Mesenchymal stem cell (in vitro differentiated cells and primary cell): ENCODE results near the gene AUTS2.

Experiments
- DNase-seq: peaks from one replicate; pipeline ENCODE4 v3.0.0-alpha.2; 2013
- H2AFZ ChIP-seq: one replicate; pipeline ENCODE4 v1.6.1; 2013; ENCODE audit warnings: low read depth, mild to moderate bottlenecking, control low read depth, inconsistent platforms, low read length, moderate library complexity
- H2AK5ac ChIP-seq: 2 replicates; pipeline ENCODE4 v1.6.1; 2013; ENCODE audit warnings: low read length, moderate library complexity, mild to moderate bottlenecking, inconsistent platforms; ENCODE audit not compliant: severe bottlenecking
- H2BK120ac ChIP-seq: one replicate; pipeline ENCODE4 v1.6.1; 2013; ENCODE audit warnings: low read depth, mild to moderate bottlenecking, inconsistent platforms, low read length, moderate library complexity
- H2BK12ac ChIP-seq, 2 experiments: one replicate each; pipeline ENCODE4 v1.6.1; 2013; ENCODE audit warnings: inconsistent platforms in 2 of 2, low read length in 2 of 2, mild to moderate bottlenecking in 2 of 2, moderate library complexity in 2 of 2, control low read depth in 1 of 2
- H2BK15ac ChIP-seq: one replicate; pipeline ENCODE4 v1.6.1; 2013; ENCODE audit warnings: mild to moderate bottlenecking, low read depth, inconsistent platforms; ENCODE audit not compliant: poor library complexity, severe bottlenecking
- H2BK5ac ChIP-seq: 2 replicates; pipeline ENCODE4 v1.6.1; 2013; ENCODE audit warnings: low read depth, mild to moderate bottlenecking, low read length, control low read depth, inconsistent platforms; ENCODE audit not compliant: poor library complexity, severe bottlenecking
- H3K14ac ChIP-seq, 2 experiments: one replicate each; pipeline ENCODE4 v1.6.1; 2013; ENCODE audit warnings: inconsistent platforms in 2 of 2, low read length in 2 of 2, control low read depth in 1 of 2, mild to moderate bottlenecking in 1 of 2, moderate library complexity in 1 of 2
- H3K18ac ChIP-seq, 2 experiments: one replicate each; pipeline ENCODE4 v1.6.1; 2013; ENCODE audit warnings: inconsistent platforms in 2 of 2, low read length in 2 of 2, control low read depth in 1 of 2, low read depth in 1 of 2, mild to moderate bottlenecking in 1 of 2
- H3K23ac ChIP-seq, 2 experiments: one replicate each; pipeline ENCODE4 v1.6.1; 2013; ENCODE audit warnings: inconsistent platforms in 2 of 2, low read length in 2 of 2, mild to moderate bottlenecking in 2 of 2, moderate library complexity in 2 of 2, control low read depth in 1 of 2
- H3K27ac ChIP-seq: 2 replicates; pipeline ENCODE4 v1.5.1; 2013; ENCODE audit warnings: mild to moderate bottlenecking, moderate library complexity, low read length, control low read depth, inconsistent platforms; ENCODE audit not compliant: poor library complexity, severe bottlenecking
- H3K27me3 ChIP-seq, 2 experiments: 2 replicates each; pipeline versions ENCODE4 v1.6.1 to v1.7.0; 2013; ENCODE audit warnings: low read length in 2 of 2, mild to moderate bottlenecking in 2 of 2, moderate library complexity in 2 of 2, control low read depth in 1 of 2, inconsistent platforms in 1 of 2; ENCODE audit not compliant: control insufficient read depth in 1 of 2, insufficient read depth in 1 of 2
- H3K36me3 ChIP-seq, 2 experiments: 2 replicates each; pipeline versions ENCODE4 v1.6.1 to v1.7.0; 2013; ENCODE audit warnings: low read length in 2 of 2, control low read depth in 1 of 2, inconsistent platforms in 1 of 2, low read depth in 1 of 2, mild to moderate bottlenecking in 1 of 2; ENCODE audit not compliant: insufficient read depth in 2 of 2, control insufficient read depth in 1 of 2
- H3K4ac ChIP-seq, 2 experiments: one replicate each; pipeline ENCODE4 v1.6.1; 2013; ENCODE audit warnings: inconsistent platforms in 2 of 2, low read length in 2 of 2, mild to moderate bottlenecking in 2 of 2, moderate library complexity in 2 of 2, control low read depth in 1 of 2, low read depth in 1 of 2
- H3K4me1 ChIP-seq: 2 replicates; pipeline ENCODE4 v1.6.1; 2013; ENCODE audit warnings: low read depth, low read length, control low read depth; ENCODE audit not compliant: control insufficient read depth, insufficient read depth
- H3K4me2 ChIP-seq: 2 replicates; pipeline ENCODE4 v1.6.1; 2013; ENCODE audit warnings: low read length, mild to moderate bottlenecking, inconsistent platforms; ENCODE audit not compliant: poor library complexity, severe bottlenecking
- H3K4me3 ChIP-seq, 2 experiments: 2 replicates each; pipeline versions ENCODE4 v1.5.1 to v1.7.0; 2013; ENCODE audit warnings: low read length in 2 of 2, mild to moderate bottlenecking in 2 of 2, control low read depth in 1 of 2, low read depth in 1 of 2; ENCODE audit not compliant: insufficient read depth in 1 of 2
- H3K79me1 ChIP-seq: replicated peaks from 2 replicates; pipeline ENCODE4 v1.6.1; 2013; ENCODE audit warnings: mild to moderate bottlenecking, control low read depth, low read length, inconsistent platforms; ENCODE audit not compliant: poor library complexity, severe bottlenecking
- H3K9ac ChIP-seq: 2 replicates; pipeline ENCODE4 v1.7.0; 2013; ENCODE audit warnings: mild to moderate bottlenecking, low read length, moderate library complexity
- H3K9me3 ChIP-seq: 2 replicates; pipeline ENCODE4 v1.7.0; 2013; ENCODE audit warnings: mild to moderate bottlenecking, low read length; ENCODE audit not compliant: control insufficient read depth
- H4K8ac ChIP-seq: one replicate; pipeline ENCODE4 v1.6.1; 2013; ENCODE audit warnings: inconsistent platforms, mild to moderate bottlenecking, low read length, moderate library complexity
- H4K91ac ChIP-seq: one replicate; pipeline ENCODE4 v1.6.1; 2013; ENCODE audit warnings: mild to moderate bottlenecking, low read length, inconsistent platforms
- WGBS: methylation state at CpG from one replicate; pipeline ENCODE4 v1.1.7; 2013; ENCODE audit warnings: mixed read lengths; 5-methylcytosine and 5-hydroxymethylcytosine counted together

The AUTS2 gene

GRCh38 chr7:70559815-70560214 is 961.5 kb downstream of the AUTS2 start:
- H3K23ac ChIP-seq = no peak overlapping the region
- WGBS = 75% methylated on average over 5 of the region's 5 CpGs

GRCh38 chr7:70563960-70564359 is 965.7 kb downstream of the AUTS2 start:
- DNase-seq = no peak
- no peak overlapping the region for H4K91ac ChIP-seq
- H3K27me3 ChIP-seq = no peaks in the 10 kb centered on the region
- H3K4me1 ChIP-seq = peaks cover 1% of the 10 kb centered on the region
- no peak overlapping the region for H2BK120ac ChIP-seq
- H2AK5ac ChIP-seq = no peak overlapping the region
- H3K4me2 ChIP-seq = no peak overlapping the region
- no peak overlapping the region for H3K4me3 ChIP-seq
- 93% methylated on average over 1 of the region's 2 CpGs for WGBS
- no peak overlapping the region for H3K23ac ChIP-seq
- H3K9ac ChIP-seq = no peak overlapping the region
- H3K4ac ChIP-seq = no peak overlapping the region
- no peak overlapping the region for H2BK5ac ChIP-seq
- no peak overlapping the region for H3K27ac ChIP-seq
- no peak overlapping the region for H2BK12ac ChIP-seq
- no peak overlapping the region for H2BK15ac ChIP-seq
- H4K8ac ChIP-seq = no peak overlapping the region
- no peaks in the 10 kb centered on the region for H3K9me3 ChIP-seq
- no peak overlapping the region for H2AFZ ChIP-seq
- no peak overlapping the region for H3K18ac ChIP-seq
- no peaks in the 10 kb centered on the region for H3K79me1 ChIP-seq
- no peaks in the 10 kb centered on the region for H3K36me3 ChIP-seq
- H3K14ac ChIP-seq = no peak overlapping the region

More at GRCh38 chr7:70559815-70560214, 961.5 kb downstream of the AUTS2 start:
- H3K27ac ChIP-seq = no peak overlapping the region
- H4K91ac ChIP-seq = no peak overlapping the region
- no peak overlapping the region for H2BK120ac ChIP-seq
- no peak overlapping the region for H4K8ac ChIP-seq
- no peaks in the 10 kb centered on the region for H3K79me1 ChIP-seq
- no peaks in the 10 kb centered on the region for H3K36me3 ChIP-seq
- no peaks in the 10 kb centered on the region for H3K9me3 ChIP-seq
- H2AK5ac ChIP-seq = no peak overlapping the region
- no peak overlapping the region for H3K4me2 ChIP-seq
- H3K27me3 ChIP-seq = no peaks in the 10 kb centered on the region
- H3K4me1 ChIP-seq = no peaks in the 10 kb centered on the region
- no peak for DNase-seq
- H2BK5ac ChIP-seq = no peak overlapping the region
- no peak overlapping the region for H3K9ac ChIP-seq
- H2BK12ac ChIP-seq = no peak overlapping the region
- H3K4ac ChIP-seq = no peak overlapping the region
- no peak overlapping the region for H3K4me3 ChIP-seq
- no peak overlapping the region for H3K14ac ChIP-seq
- no peak overlapping the region for H3K18ac ChIP-seq
- H2BK15ac ChIP-seq = no peak overlapping the region
- no peak overlapping the region for H2AFZ ChIP-seq

GRCh38 chr7:70565721-70566370 is 967.6 kb downstream of the AUTS2 start:
- H3K4ac ChIP-seq = no peak overlapping the region
- no peak overlapping the region for H2BK5ac ChIP-seq
- H3K27me3 ChIP-seq = no peaks in the 10 kb centered on the region
- no peak overlapping the region for H2AFZ ChIP-seq
- H3K9me3 ChIP-seq = no peaks in the 10 kb centered on the region
- no peak overlapping the region for H3K23ac ChIP-seq
- no peaks in the 10 kb centered on the region for H3K36me3 ChIP-seq
- no peak overlapping the region for H3K18ac ChIP-seq
- no peak overlapping the region for H3K4me3 ChIP-seq
- DNase-seq = no peak
- H3K14ac ChIP-seq = no peak overlapping the region
- H3K27ac ChIP-seq = no peak overlapping the region
- no peak overlapping the region for H2BK15ac ChIP-seq
- H3K4me2 ChIP-seq = no peak overlapping the region
- no peak overlapping the region for H3K9ac ChIP-seq
- WGBS = 63% methylated on average over 3 of the region's 4 CpGs
- no peak overlapping the region for H2BK120ac ChIP-seq
- no peak overlapping the region for H2AK5ac ChIP-seq
- H2BK12ac ChIP-seq = no peak overlapping the region
- H3K4me1 ChIP-seq = peaks cover 4% of the 10 kb centered on the region
- H3K79me1 ChIP-seq = no peaks in the 10 kb centered on the region
- H4K91ac ChIP-seq = no peak overlapping the region
- H4K8ac ChIP-seq = no peak overlapping the region

GRCh38 chr7:70566671-70567070 is 968.4 kb downstream of the AUTS2 start:
- H3K9me3 ChIP-seq = no peaks in the 10 kb centered on the region
- no peak overlapping the region for H3K27ac ChIP-seq
- H3K18ac ChIP-seq = no peak overlapping the region
- peaks cover 6% of the 10 kb centered on the region for H3K4me1 ChIP-seq
- no peak overlapping the region for H2BK12ac ChIP-seq
- 58% methylated on average over 3 of the region's 3 CpGs for WGBS
- no peaks in the 10 kb centered on the region for H3K27me3 ChIP-seq
- DNase-seq = no peak
- H4K8ac ChIP-seq = no peak overlapping the region
- no peak overlapping the region for H3K23ac ChIP-seq
- H3K4me3 ChIP-seq = no peak overlapping the region
- no peak overlapping the region for H2BK5ac ChIP-seq
- no peaks in the 10 kb centered on the region for H3K79me1 ChIP-seq
- no peak overlapping the region for H3K14ac ChIP-seq
- no peak overlapping the region for H3K4ac ChIP-seq
- H2AK5ac ChIP-seq = no peak overlapping the region
- H2AFZ ChIP-seq = no peak overlapping the region
- no peak overlapping the region for H3K9ac ChIP-seq
- H3K4me2 ChIP-seq = no peak overlapping the region
- no peak overlapping the region for H2BK15ac ChIP-seq
- H3K36me3 ChIP-seq = no peaks in the 10 kb centered on the region
- H2BK120ac ChIP-seq = no peak overlapping the region
- H4K91ac ChIP-seq = no peak overlapping the region
